Stimulated activated CD4-positive, alpha-beta T cell treated with anti-CD3 and anti-CD28 coated beads, Interleukin-1b, Interleukin-23, amount 100 ng/mL, for 24 hours (primary cell): ENCODE data around the gene FAM149A.
A peak's percentile ranks its signal among the peaks of the same experiment; 100 is the strongest.

Experiments
- DNase-seq, 4 experiments: peaks; one replicate each; pipeline ENCODE4 v3.0.0-alpha.2; 2020; ENCODE audit warnings: low read depth in 4 of 4, low spot score in 1 of 4

The FAM149A gene

GRCh38 chr4:186104890-186105646, 564 bp downstream of the FAM149A start:
- no peak for DNase-seq

GRCh38 chr4:186105647-186106321, 1.3 kb downstream of the FAM149A start:
- DNase-seq, result no peak

- DNase-seq, result no peak
Observed at GRCh38 chr4:186107947-186108346, 3.4 kb downstream of the FAM149A start.

GRCh38 chr4:186108391-186108790, 3.9 kb downstream of the FAM149A start:
- DNase-seq, result no peak

GRCh38 chr4:186109245-186109644, 4.7 kb downstream of the FAM149A start:
- DNase-seq, result no peak

- DNase-seq, result no peak
Observed at GRCh38 chr4:186116697-186117096, 12.2 kb downstream of the FAM149A start.

- no peak for DNase-seq
Observed at GRCh38 chr4:186118582-186118981, 14.1 kb downstream of the FAM149A start.

GRCh38 chr4:186121057-186121456, 16.6 kb downstream of the FAM149A start:
- no peak for DNase-seq

- no peak for DNase-seq
Observed at GRCh38 chr4:186128842-186129241, 24.3 kb downstream of the FAM149A start.

GRCh38 chr4:186131935-186132334, 27.4 kb downstream of the FAM149A start:
- no peak for DNase-seq

- DNase-seq, result no peak
Observed at GRCh38 chr4:186132577-186133242, 28.2 kb downstream of the FAM149A start.

- no peak for DNase-seq
Observed at GRCh38 chr4:186134257-186134656, 29.8 kb downstream of the FAM149A start.

GRCh38 chr4:186134861-186135260, 30.4 kb downstream of the FAM149A start:
- DNase-seq, result no peak

- DNase-seq, result no peak
Observed at GRCh38 chr4:186137196-186137794, 32.8 kb downstream of the FAM149A start.

GRCh38 chr4:186144198-186144945, 39.9 kb downstream of the FAM149A start:
- no peak for DNase-seq

GRCh38 chr4:186144946-186145569, 40.6 kb downstream of the FAM149A start:
- peak in 1 of 4 experiments; percentile 5 for DNase-seq

- DNase-seq, result no peak
Observed at GRCh38 chr4:186146458-186146857, 42.0 kb downstream of the FAM149A start.

- DNase-seq, result no peak
Observed at GRCh38 chr4:186148336-186148975, 44.0 kb downstream of the FAM149A start.

- DNase-seq, result peak in 1 of 4 experiments; percentile 30
Observed at GRCh38 chr4:186149872-186150271, 45.4 kb downstream of the FAM149A start.

GRCh38 chr4:186150926-186151325, 46.4 kb downstream of the FAM149A start:
- no peak for DNase-seq
